NB4 (cell line): ENCODE data around the gene TMEM242.

Experiments used
- DNase-seq: peaks from one replicate; pipeline ENCODE4 v3.0.0; 2010; ENCODE audit warnings: low read depth
- H3K4me3 ChIP-seq: one replicate; pipeline ENCODE4 v1.5.1; 2011; ENCODE audit warnings: mild to moderate bottlenecking, low read depth, low read length, moderate library complexity
- MYC ChIP-seq: IDR thresholded peaks from 2 replicates; pipeline ENCODE4 v1.6.1; 2011; ENCODE audit warnings: low read depth, low read length
- POLR2A ChIP-seq: IDR thresholded peaks from 2 replicates; pipeline ENCODE4 v1.6.1; 2011; ENCODE audit warnings: mild to moderate bottlenecking; ENCODE audit not compliant: insufficient read length; ENCODE audit errors: extremely low read depth
- TF ChIP-seq, protein P1 (sequence below): IDR thresholded peaks from one replicate; pipeline ENCODE4 v1.5.1; 2012; ENCODE audit warnings: low read depth, low read length
- TF ChIP-seq, protein P2 (sequence below): IDR thresholded peaks from 2 replicates; pipeline ENCODE4 v1.6.1; 2011; ENCODE audit warnings: low read depth, low read length

Gene TMEM242

DNA sequence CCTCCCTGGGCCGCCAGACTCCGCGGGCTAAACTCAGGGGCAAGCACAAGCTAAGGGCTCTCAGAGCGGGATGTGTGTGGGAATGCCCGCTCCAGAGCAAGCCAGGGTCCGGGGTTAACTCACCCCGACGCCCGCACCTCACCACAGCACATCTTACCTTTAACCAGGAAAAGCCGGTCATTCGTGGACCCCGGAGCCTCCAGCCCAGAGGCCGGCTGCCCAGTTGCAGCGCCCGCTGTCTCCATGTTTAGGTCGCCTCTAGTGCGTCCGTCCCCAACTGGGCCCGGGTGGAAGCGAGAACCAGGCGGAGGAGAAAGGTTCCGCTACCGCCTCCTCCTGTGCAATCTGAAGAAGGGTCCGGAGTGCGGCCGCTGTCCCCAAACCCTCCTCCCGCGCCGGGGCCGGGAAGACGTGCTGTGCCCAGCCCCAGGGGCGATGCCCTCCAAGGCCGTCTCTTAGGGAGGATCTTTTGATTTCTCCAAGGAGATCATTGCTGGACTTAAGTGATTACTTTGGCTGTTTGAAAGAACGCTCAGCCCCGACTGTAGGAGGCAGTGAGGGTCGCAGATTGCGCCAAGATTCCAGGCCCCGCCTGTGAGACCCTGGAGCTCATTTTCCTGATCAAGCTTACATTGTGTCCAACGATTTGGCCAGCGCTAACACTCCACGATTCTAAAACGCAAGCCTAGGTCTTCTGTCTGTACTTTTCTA is at the start of gene TMEM242:
TMEM242 (minus strand) TSS at position 265 of the 711 bp plus-strand sequence; CDS start at position 245, 20 bp downstream.
- DNase-seq: peak; percentile 98
- H3K4me3 ChIP-seq: peak within 1 kb of the TSS; percentile 97
- TF ChIP-seq MYC (no peak), POLR2A (peak; percentile 93)
- TF ChIP-seq, protein P1, sequence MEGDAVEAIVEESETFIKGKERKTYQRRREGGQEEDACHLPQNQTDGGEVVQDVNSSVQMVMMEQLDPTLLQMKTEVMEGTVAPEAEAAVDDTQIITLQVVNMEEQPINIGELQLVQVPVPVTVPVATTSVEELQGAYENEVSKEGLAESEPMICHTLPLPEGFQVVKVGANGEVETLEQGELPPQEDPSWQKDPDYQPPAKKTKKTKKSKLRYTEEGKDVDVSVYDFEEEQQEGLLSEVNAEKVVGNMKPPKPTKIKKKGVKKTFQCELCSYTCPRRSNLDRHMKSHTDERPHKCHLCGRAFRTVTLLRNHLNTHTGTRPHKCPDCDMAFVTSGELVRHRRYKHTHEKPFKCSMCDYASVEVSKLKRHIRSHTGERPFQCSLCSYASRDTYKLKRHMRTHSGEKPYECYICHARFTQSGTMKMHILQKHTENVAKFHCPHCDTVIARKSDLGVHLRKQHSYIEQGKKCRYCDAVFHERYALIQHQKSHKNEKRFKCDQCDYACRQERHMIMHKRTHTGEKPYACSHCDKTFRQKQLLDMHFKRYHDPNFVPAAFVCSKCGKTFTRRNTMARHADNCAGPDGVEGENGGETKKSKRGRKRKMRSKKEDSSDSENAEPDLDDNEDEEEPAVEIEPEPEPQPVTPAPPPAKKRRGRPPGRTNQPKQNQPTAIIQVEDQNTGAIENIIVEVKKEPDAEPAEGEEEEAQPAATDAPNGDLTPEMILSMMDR: peak; percentile 10
- TF ChIP-seq, protein P2, sequence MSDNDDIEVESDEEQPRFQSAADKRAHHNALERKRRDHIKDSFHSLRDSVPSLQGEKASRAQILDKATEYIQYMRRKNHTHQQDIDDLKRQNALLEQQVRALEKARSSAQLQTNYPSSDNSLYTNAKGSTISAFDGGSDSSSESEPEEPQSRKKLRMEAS: 0 out of 2 replicates have a peak, but pooled peaks have one; percentile 8

DNA sequence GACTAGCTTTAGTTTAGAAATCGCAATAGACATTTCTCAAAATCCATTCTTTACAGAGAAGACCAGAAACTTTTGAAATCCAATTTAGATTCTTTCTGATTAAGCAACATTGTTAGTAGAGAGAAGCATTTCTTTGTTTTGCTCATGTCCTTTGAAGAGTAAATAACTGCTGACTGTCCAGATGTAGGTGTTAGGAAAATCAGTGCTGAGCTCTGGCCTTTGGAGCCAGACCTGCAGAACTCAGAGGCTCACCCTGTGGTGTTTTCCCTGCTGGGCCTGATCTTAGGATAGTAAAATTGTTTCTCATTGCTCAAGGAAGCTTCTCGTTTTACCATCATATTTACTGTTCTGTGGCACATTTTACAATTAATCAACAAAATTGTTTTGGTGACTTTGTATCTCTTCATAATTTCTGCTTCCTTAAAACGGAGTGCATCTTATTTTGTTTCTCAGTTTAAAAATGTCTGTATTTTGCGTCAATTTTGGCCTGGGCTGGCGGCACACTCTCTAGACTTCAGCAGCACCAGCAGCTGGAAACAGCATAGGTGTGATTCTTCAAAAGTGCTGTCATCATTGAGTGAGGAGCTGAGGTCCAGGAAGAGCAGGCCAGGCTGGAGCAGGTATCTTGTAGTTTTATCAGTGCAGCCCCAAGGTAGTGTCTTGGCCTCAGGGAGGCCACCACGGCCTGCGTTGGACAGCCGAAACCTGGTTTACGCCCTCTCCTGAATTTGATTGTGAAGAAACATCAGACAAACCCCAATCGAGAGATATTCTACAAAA is 49.4 kb upstream of the TMEM242 start:
- no peak overlapping the region for H3K4me3 ChIP-seq
- TF ChIP-seq POLR2A (no peak), MYC (no peak)
- TF ChIP-seq, protein P2: no peak
- TF ChIP-seq, protein P1: no peak
- no peak for DNase-seq

DNA sequence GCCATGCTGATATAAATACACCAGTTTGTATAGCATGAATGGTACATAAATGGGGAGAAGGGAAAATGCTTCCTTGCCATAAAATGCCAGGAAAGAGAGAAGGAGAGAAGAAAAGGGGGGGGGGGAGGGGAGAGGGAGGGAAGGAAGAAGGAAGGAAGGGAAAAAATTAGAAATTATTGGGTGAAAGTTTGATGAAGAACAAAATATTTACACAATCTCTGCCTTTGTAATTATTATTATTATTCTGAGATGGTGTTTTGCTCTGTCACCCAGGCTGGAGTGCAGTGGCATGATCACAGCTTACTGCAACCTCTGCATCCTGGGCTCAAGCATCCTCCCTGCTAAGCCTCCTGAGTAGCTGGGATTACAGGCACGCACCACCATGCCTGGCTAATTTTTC is 47.4 kb upstream of the TMEM242 start:
- TF ChIP-seq, protein P1: no peak
- TF ChIP-seq POLR2A (no peak), MYC (no peak)
- TF ChIP-seq, protein P2: no peak
- no peak for DNase-seq
- no peak overlapping the region for H3K4me3 ChIP-seq

DNA sequence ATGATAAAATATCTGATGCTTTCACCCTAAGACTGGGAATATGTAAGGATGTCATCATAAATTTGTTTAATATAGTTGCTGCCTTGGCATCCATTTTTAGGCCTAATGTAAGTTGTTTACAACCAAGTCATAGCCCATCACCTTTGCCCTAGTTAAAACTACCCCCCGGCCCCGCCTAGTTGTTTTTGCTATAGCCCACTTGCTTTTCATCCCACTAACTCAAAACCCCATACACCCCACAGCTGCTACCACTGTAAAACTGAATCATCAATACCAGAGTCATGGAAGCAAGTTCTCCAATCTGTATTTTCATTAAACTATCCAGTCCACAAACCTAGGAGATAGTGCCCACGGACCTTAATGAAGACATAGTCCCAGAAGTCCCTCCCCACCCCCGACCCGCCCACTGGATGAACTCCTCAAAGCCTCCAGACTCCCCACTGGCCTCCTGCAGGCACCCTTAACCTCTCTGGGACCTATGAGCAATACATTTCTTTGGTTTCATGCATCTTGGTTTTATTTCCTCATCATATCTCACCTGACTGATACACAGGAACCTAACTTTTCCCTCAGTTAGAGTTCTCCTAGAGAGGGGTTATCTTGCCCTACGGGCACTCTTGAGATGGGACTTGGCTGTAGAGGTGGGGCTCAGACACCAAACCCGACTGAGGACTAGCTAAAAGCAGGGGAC is 45.2 kb upstream of the TMEM242 start:
- no peak for TF ChIP-seq POLR2A
- TF ChIP-seq, protein P1: no peak
- TF ChIP-seq MYC: no peak
- TF ChIP-seq, protein P2: no peak
- H3K4me3 ChIP-seq: no peak overlapping the region
- DNase-seq: peak; percentile 19

DNA sequence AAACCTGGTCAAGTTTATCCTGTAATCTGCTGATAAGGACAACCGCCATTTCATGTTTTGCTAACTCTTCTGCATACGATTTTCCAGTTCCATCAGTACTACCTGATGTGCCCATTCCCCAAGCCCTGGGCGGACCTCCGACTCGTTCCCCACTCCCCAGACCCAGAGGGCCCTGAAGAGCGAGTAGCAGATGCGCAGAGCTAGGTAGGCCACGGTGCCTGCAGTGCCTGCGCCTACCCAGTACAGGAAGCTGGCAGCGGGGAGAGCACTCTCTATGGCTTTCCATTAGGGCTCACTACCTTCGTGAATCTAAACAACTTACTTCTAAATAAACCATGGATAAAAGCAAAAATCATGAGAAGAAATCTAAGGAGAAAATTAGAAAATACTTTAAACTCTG is 43.3 kb upstream of the TMEM242 start:
- TF ChIP-seq, protein P2: no peak
- no peak for TF ChIP-seq POLR2A
- no peak for TF ChIP-seq MYC
- TF ChIP-seq, protein P1: no peak
- no peak for DNase-seq
- no peak overlapping the region for H3K4me3 ChIP-seq
